SU-DHL-6 (cell line): ENCODE data around the gene BET1L.

Source experiments
- CTCF ChIP-seq: fragments of 200-600 bp; sonication (generic); IDR thresholded peaks from one replicate; pipeline ENCODE4 v1.5.1; 2017; ENCODE audit warnings: antibody characterized with exemption, mild to moderate bottlenecking, low read length, moderate library complexity; ENCODE audit not compliant: insufficient read depth, poor library complexity, severe bottlenecking
- EZH2phosphoT487 ChIP-seq: fragments of 200-600 bp; sonication (generic), shearing (Covaris generic); conservative IDR thresholded peaks from 2 replicates; pipeline ENCODE4 v1.6.1; 2018; ENCODE audit warnings: mild to moderate bottlenecking, antibody characterized with exemption, low read length, moderate library complexity, mixed read lengths

GRCh38 chr11:230431-230830 is 23.2 kb upstream of the BET1L start:
- TF ChIP-seq CTCF, result no peak
- no peak for TF ChIP-seq EZH2phosphoT487
